ENCODE data around the gene STAB1. TPM values are rescaled to one million over a fixed set of nuclear protein-coding genes. Genes with fewer than 3 reads are reported as not detected.

Gene STAB1
- total and polyA plus RNA-seq, 2 of the 13 experiments (the other 11 are each of a cell fraction or from before 2014, with no cell fraction given) = 0.09 to 0.34 TPM

DNA sequence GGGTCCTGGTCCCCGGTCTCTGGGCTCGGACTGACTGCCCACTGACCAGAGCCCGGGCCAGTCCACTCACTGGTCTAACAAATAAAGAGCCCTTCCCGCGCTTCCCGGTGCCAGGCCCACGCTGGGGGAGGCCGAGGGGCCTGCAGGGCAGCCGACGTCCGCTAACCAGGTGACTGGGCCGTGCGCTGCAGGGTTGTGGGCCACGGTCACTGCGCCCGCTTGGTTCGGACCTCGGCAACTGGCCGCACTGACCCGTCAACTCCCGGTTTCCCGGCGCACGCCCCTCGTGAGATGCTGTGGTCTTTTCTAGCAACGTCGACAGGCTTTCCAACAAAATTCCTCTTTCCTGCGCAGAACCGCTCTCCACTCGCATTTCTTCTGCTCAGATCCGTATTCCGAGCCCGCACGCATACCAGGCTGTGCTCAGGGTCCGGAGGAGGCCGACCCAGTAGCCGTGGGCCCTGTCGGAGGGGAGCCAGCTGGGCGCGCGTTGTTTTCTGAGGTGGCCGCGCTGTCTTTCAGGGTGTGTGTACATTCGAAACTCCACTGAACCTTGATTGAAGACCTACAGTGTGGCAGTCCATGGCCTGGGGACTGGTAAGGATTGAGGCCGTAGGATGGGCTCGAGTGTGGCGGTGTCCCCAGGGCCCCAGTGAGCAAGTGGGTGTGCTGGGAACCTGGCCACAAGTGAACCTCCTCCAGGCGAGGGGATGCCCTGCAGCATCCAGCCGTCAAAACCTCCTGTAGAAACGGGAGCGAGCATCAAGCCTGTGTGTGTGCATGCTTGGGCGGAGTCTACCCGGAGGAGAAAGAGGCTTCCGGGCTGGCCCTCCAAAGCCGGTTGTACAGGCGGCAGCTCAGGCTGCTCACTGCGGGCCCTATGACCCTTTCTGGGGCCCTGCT, 39.4 kb downstream of the STAB1 start (continued):
- TF ChIP-seq, protein P1, sequence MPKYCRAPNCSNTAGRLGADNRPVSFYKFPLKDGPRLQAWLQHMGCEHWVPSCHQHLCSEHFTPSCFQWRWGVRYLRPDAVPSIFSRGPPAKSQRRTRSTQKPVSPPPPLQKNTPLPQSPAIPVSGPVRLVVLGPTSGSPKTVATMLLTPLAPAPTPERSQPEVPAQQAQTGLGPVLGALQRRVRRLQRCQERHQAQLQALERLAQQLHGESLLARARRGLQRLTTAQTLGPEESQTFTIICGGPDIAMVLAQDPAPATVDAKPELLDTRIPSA (CRISPR knock-in tag; IDR thresholded peaks at IDR 0.05; ENCODE audit: borderline replicate concordance) = no peak
- no peak for TF ChIP-seq NCOR1 (IDR thresholded peaks at IDR 0.05; ENCODE audit: borderline replicate concordance, low read length)
- TF ChIP-seq, protein P2, sequence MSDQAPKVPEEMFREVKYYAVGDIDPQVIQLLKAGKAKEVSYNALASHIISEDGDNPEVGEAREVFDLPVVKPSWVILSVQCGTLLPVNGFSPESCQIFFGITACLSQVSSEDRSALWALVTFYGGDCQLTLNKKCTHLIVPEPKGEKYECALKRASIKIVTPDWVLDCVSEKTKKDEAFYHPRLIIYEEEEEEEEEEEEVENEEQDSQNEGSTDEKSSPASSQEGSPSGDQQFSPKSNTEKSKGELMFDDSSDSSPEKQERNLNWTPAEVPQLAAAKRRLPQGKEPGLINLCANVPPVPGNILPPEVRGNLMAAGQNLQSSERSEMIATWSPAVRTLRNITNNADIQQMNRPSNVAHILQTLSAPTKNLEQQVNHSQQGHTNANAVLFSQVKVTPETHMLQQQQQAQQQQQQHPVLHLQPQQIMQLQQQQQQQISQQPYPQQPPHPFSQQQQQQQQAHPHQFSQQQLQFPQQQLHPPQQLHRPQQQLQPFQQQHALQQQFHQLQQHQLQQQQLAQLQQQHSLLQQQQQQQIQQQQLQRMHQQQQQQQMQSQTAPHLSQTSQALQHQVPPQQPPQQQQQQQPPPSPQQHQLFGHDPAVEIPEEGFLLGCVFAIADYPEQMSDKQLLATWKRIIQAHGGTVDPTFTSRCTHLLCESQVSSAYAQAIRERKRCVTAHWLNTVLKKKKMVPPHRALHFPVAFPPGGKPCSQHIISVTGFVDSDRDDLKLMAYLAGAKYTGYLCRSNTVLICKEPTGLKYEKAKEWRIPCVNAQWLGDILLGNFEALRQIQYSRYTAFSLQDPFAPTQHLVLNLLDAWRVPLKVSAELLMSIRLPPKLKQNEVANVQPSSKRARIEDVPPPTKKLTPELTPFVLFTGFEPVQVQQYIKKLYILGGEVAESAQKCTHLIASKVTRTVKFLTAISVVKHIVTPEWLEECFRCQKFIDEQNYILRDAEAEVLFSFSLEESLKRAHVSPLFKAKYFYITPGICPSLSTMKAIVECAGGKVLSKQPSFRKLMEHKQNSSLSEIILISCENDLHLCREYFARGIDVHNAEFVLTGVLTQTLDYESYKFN (CRISPR knock-in tag; conservative IDR thresholded peaks at IDR 0.05) = no peak
- TF ChIP-seq, protein P3, sequence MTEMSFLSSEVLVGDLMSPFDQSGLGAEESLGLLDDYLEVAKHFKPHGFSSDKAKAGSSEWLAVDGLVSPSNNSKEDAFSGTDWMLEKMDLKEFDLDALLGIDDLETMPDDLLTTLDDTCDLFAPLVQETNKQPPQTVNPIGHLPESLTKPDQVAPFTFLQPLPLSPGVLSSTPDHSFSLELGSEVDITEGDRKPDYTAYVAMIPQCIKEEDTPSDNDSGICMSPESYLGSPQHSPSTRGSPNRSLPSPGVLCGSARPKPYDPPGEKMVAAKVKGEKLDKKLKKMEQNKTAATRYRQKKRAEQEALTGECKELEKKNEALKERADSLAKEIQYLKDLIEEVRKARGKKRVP (CRISPR knock-in tag; IDR thresholded peaks at IDR 0.05) = no peak
- no peak for TF ChIP-seq NBN (conservative IDR thresholded peaks at IDR 0.05)
- TF ChIP-seq ZBTB1 (CRISPR knock-in tag; IDR thresholded peaks at IDR 0.05; ENCODE audit: borderline replicate concordance) = no peak
- TF ChIP-seq, protein P4, sequence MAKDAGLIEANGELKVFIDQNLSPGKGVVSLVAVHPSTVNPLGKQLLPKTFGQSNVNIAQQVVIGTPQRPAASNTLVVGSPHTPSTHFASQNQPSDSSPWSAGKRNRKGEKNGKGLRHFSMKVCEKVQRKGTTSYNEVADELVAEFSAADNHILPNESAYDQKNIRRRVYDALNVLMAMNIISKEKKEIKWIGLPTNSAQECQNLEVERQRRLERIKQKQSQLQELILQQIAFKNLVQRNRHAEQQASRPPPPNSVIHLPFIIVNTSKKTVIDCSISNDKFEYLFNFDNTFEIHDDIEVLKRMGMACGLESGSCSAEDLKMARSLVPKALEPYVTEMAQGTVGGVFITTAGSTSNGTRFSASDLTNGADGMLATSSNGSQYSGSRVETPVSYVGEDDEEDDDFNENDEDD (CRISPR knock-in tag; IDR thresholded peaks at IDR 0.05; ENCODE audit: borderline replicate concordance) = no peak; the same call in 1 of the 2 replicates
- TF ChIP-seq ZNF549 (CRISPR knock-in tag; IDR thresholded peaks at IDR 0.05) = no peak
- no peak for TF ChIP-seq MTF1 (CRISPR knock-in tag; IDR thresholded peaks at IDR 0.05)
- no peak for TF ChIP-seq SKI (IDR thresholded peaks at IDR 0.05; ENCODE audit: partially characterized antibody)
- TF ChIP-seq ZNF878 (CRISPR knock-in tag; IDR thresholded peaks at IDR 0.05) = no peak
- TF ChIP-seq ELF4 (CRISPR knock-in tag; IDR thresholded peaks at IDR 0.05; ENCODE audit: borderline replicate concordance) = 0 out of 2 replicates have a peak, but pooled peaks have one; percentile 34
- TF ChIP-seq PHB2 (IDR thresholded peaks at IDR 0.05; ENCODE audit: partially characterized antibody) = no peak
- TF ChIP-seq, protein P5, sequence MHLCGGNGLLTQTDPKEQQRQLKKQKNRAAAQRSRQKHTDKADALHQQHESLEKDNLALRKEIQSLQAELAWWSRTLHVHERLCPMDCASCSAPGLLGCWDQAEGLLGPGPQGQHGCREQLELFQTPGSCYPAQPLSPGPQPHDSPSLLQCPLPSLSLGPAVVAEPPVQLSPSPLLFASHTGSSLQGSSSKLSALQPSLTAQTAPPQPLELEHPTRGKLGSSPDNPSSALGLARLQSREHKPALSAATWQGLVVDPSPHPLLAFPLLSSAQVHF (CRISPR knock-in tag; IDR thresholded peaks at IDR 0.05) = no peak
- no peak for TF ChIP-seq SNRNP70 (IDR thresholded peaks at IDR 0.05; ENCODE audit: low read depth, low read length)
- TF ChIP-seq ZNF782 (CRISPR knock-in tag; IDR thresholded peaks at IDR 0.05; ENCODE audit: borderline replicate concordance) = no peak; the same call in 1 of the 2 replicates
- no peak for TF ChIP-seq MAZ (IDR thresholded peaks at IDR 0.05; ENCODE audit: borderline replicate concordance, low read depth, low read length)
- peak; percentile 51 for TF ChIP-seq MAZ (CRISPR knock-in tag; IDR thresholded peaks at IDR 0.05; ENCODE audit: low read depth)
- no peak; the same call in 1 of the 2 replicates for TF ChIP-seq MEIS1 (CRISPR knock-in tag; IDR thresholded peaks at IDR 0.05; ENCODE audit: borderline replicate concordance)
- TF ChIP-seq NR2F2 (IDR thresholded peaks at IDR 0.05; ENCODE audit: borderline replicate concordance, low read depth) = no peak
- 0 out of 2 replicates have a peak, but pooled peaks have one; percentile 12 for TF ChIP-seq ZSCAN12 (CRISPR knock-in tag; IDR thresholded peaks at IDR 0.05)

All from HepG2 (cell line).